Lung (tissue), 12 donors: ENCODE data around the gene NFKB1. TPM values are rescaled to one million over a fixed set of nuclear protein-coding genes. Genes with fewer than 3 reads are reported as not detected.

Source experiments
- ATAC-seq: fragments of 200-7000 bp; cut with Tn5 transposase; one replicate; pipeline ENCODE4 v1.9.1; 2020; ENCODE audit warnings: moderate number of reproducible peaks; ENCODE audit not compliant: insufficient read depth, low FRiP score
- DNase-seq, 3 donors: peaks; one replicate each; pipeline ENCODE4 v3.0.0-alpha.2; 2013 to 2017
- H3K27ac ChIP-seq, 2 donors: one replicate each; pipeline ENCODE4 v1.5.1; 2013; ENCODE audit warnings: mild to moderate bottlenecking in 2 of 2, moderate library complexity in 2 of 2, control low read depth in 1 of 2, inconsistent platforms in 1 of 2, low read depth in 1 of 2, low read length in 1 of 2
- H3K27me3 ChIP-seq, 3 donors: one replicate each; pipeline ENCODE4 v1.5.1; 2013; ENCODE audit warnings: low read length in 2 of 3; ENCODE audit not compliant: control insufficient read depth in 3 of 3, insufficient read depth in 3 of 3
- H3K36me3 ChIP-seq, 4 donors: one replicate each; pipeline ENCODE4 v1.5.1; 2013; ENCODE audit warnings: low read length in 4 of 4, mild to moderate bottlenecking in 1 of 4, moderate library complexity in 1 of 4; ENCODE audit not compliant: control insufficient read depth in 4 of 4, insufficient read depth in 4 of 4
- H3K4me1 ChIP-seq, 5 donors: one replicate each; pipeline ENCODE4 v1.5.1; 2013; ENCODE audit warnings: low read length in 5 of 5, mild to moderate bottlenecking in 2 of 5, moderate library complexity in 1 of 5; ENCODE audit not compliant: control insufficient read depth in 5 of 5, insufficient read depth in 5 of 5
- H3K4me3 ChIP-seq: one replicate; pipeline ENCODE4 v1.5.1; 2013; ENCODE audit warnings: mild to moderate bottlenecking, control low read depth, moderate library complexity
- H3K9ac ChIP-seq, 2 donors: one replicate each; pipeline ENCODE4 v1.5.1; 2013; ENCODE audit warnings: low read length in 2 of 2, control low read depth in 1 of 2; ENCODE audit not compliant: insufficient read depth in 1 of 2
- H3K9me3 ChIP-seq, 4 donors: one replicate each; pipeline ENCODE4 v1.5.1; 2013; ENCODE audit warnings: low read length in 3 of 4, mild to moderate bottlenecking in 1 of 4, moderate library complexity in 1 of 4; ENCODE audit not compliant: control insufficient read depth in 4 of 4, insufficient read depth in 3 of 4
- WGBS, 2 donors: extraction: QIAGEN DNeasy Blood & Tissue Kit; methylation state at CpG; one replicate each; pipeline ENCODE4 v1.1.7; 2013; 5-methylcytosine and 5-hydroxymethylcytosine counted together
- polyA plus RNA-seq, 2 donors: library from polyadenylated mRNA; stranded (reverse); fragments of 200-250 nt; gene quantifications; one replicate each; pipeline ENCODE4 v1.2.1, GENCODE V29; 2013
- total RNA-seq, 2 donors: library from RNA; depleted of rRNA in 1 of 2; stranded (reverse); fragments of >200 nt in 1 of 2; gene quantifications; one replicate each; pipeline ENCODE4 v1.2.1, GENCODE V29; 2014 to 2021
- TF ChIP-seq, protein P1 (sequence below): IDR thresholded peaks from 2 replicates; pipeline ENCODE4 v1.5.1; 2012; ENCODE audit warnings: mild to moderate bottlenecking; ENCODE audit errors: control extremely low read depth, extremely low read depth
- donor health status: control.
- donor health status: control.
- donor health status: Bipolar disorder and iron deficiency.
- donor health status: healthy.
- donor health status: DM: yes; HTN: yes; CAD: no.

NFKB1 gene
- total and polyA plus RNA-seq, 4 donors = 12.3 to 66.0 (median 56.7) TPM

- peaks cover 0 to 3% (median 0%) of the 10 kb centered on the region in 4 donors for H3K9me3 ChIP-seq
- ATAC-seq (no peak), DNase-seq (no peak)
- WGBS, 2 donors = 92 to 94% methylated on average over 4 of the region's 4 CpGs
- peaks cover 0 to 2% (median 0%) of the 10 kb centered on the region in 5 donors for H3K4me1 ChIP-seq
- H3K36me3 ChIP-seq = peaks cover 11 to 44% (median 19%) of the 10 kb centered on the region in 4 donors
- TF ChIP-seq, protein P1, sequence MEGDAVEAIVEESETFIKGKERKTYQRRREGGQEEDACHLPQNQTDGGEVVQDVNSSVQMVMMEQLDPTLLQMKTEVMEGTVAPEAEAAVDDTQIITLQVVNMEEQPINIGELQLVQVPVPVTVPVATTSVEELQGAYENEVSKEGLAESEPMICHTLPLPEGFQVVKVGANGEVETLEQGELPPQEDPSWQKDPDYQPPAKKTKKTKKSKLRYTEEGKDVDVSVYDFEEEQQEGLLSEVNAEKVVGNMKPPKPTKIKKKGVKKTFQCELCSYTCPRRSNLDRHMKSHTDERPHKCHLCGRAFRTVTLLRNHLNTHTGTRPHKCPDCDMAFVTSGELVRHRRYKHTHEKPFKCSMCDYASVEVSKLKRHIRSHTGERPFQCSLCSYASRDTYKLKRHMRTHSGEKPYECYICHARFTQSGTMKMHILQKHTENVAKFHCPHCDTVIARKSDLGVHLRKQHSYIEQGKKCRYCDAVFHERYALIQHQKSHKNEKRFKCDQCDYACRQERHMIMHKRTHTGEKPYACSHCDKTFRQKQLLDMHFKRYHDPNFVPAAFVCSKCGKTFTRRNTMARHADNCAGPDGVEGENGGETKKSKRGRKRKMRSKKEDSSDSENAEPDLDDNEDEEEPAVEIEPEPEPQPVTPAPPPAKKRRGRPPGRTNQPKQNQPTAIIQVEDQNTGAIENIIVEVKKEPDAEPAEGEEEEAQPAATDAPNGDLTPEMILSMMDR = no peak
- H3K27me3 ChIP-seq = no peaks in the 10 kb centered on the region
- no peak overlapping the region for H3K4me3 ChIP-seq
- no peak overlapping the region for H3K27ac ChIP-seq
- no peak overlapping the region for H3K9ac ChIP-seq
Observed at GRCh38 chr4:102586002-102586643, 85.0 kb downstream of the NFKB1 start.

GRCh38 chr4:102586644-102587021 is 85.5 kb downstream of the NFKB1 start:
- peaks cover 0 to 2% (median 0%) of the 10 kb centered on the region in 5 donors for H3K4me1 ChIP-seq
- no peaks in the 10 kb centered on the region for H3K27me3 ChIP-seq
- DNase-seq (no peak), ATAC-seq (no peak)
- 67 to 76% methylated on average over 4 of the region's 4 CpGs for WGBS, 2 donors
- H3K4me3 ChIP-seq = no peak overlapping the region
- peaks cover 11 to 45% (median 24%) of the 10 kb centered on the region in 4 donors for H3K36me3 ChIP-seq
- peaks cover 0 to 8% (median 0%) of the 10 kb centered on the region in 4 donors for H3K9me3 ChIP-seq
- H3K9ac ChIP-seq = no peak overlapping the region
- H3K27ac ChIP-seq = no peak overlapping the region
- TF ChIP-seq, protein P1 = no peak

- H3K27me3 ChIP-seq = no peaks in the 10 kb centered on the region
- no peak overlapping the region for H3K9ac ChIP-seq
- H3K4me1 ChIP-seq = peaks cover 0 to 2% (median 0%) of the 10 kb centered on the region in 5 donors
- H3K4me3 ChIP-seq = no peak overlapping the region
- DNase-seq (no peak), ATAC-seq (no peak)
- no peak overlapping the region for H3K27ac ChIP-seq
- peaks cover 12 to 47% (median 27%) of the 10 kb centered on the region in 4 donors for H3K36me3 ChIP-seq
- TF ChIP-seq, protein P1 = no peak
- H3K9me3 ChIP-seq = peaks cover 0 to 8% (median 0%) of the 10 kb centered on the region in 4 donors
- WGBS, 2 donors = 61 to 96% methylated on average over 3 of the region's 3 CpGs
Observed at GRCh38 chr4:102589743-102590142, 88.6 kb downstream of the NFKB1 start.

- Histone ChIP-seq H3K27ac (no peak overlapping the region), H3K27me3 (no peaks in the 10 kb centered on the region), H3K9me3 (peaks cover 0 to 8% (median 0%) of the 10 kb centered on the region in 4 donors), H3K36me3 (peaks cover 8 to 56% (median 29%) of the 10 kb centered on the region in 4 donors), H3K4me3 (no peak overlapping the region), H3K9ac (no peak overlapping the region), H3K4me1 (peaks cover 0 to 5% (median 0%) of the 10 kb centered on the region in 5 donors)
- ATAC-seq (no peak), DNase-seq (no peak)
- TF ChIP-seq, protein P1 = no peak
Observed at GRCh38 chr4:102592256-102592655, 91.1 kb downstream of the NFKB1 start.
